Thyroid gland (tissue), 4 donors: ENCODE measurements around the gene PSEN2. TPM values are rescaled to one million over a fixed set of nuclear protein-coding genes. Genes with fewer than 3 reads are reported as not detected.

Source experiments
- DNase-seq, 2 donors: peaks; one replicate each; pipeline ENCODE4 v3.0.0-alpha.2; 2019
- H3K27ac ChIP-seq, 3 donors: fragments of 200-600 bp; sonication (generic); 1 replicate in 2 of 3; 2 replicates in 1 of 3; pipeline ENCODE4 v1.5.1; 2016 to 2019; ENCODE audit warnings: mild to moderate bottlenecking in 1 of 3, moderate library complexity in 1 of 3
- H3K27me3 ChIP-seq: fragments of 200-600 bp; sonication (generic); one replicate; pipeline ENCODE4 v1.5.1; 2019
- H3K36me3 ChIP-seq, 2 donors: fragments of 200-600 bp; sonication (generic); one replicate each; pipeline ENCODE4 v1.5.1; 2016 to 2019
- H3K4me1 ChIP-seq, 2 donors: fragments of 200-600 bp; sonication (generic); one replicate each; pipeline ENCODE4 v1.5.1; 2017 to 2019
- H3K4me3 ChIP-seq, 3 donors: fragments of 200-600 bp; sonication (generic); replicated peaks in 1 of 3; 1 replicate in 2 of 3; 2 replicates in 1 of 3; pipeline ENCODE4 v1.5.1; 2016; ENCODE audit warnings: mild to moderate bottlenecking in 1 of 3
- H3K9me3 ChIP-seq: fragments of 200-600 bp; sonication (generic); one replicate; pipeline ENCODE4 v1.5.1; 2017
- CTCF ChIP-seq, 6 experiments: fragments of 200-600 bp in 3 of 6; fragments of 450-650 bp in 3 of 6; sonication (generic) in 3 of 6; IDR thresholded peaks; one replicate each; pipeline ENCODE4 v1.5.1; 2016 to 2019; ENCODE audit warnings: antibody characterized with exemption in 6 of 6, mild to moderate bottlenecking in 2 of 6, inconsistent platforms in 1 of 6, moderate library complexity in 1 of 6
- POLR2A ChIP-seq, 2 donors: fragments of 450-650 bp; IDR thresholded peaks; one replicate each; pipeline ENCODE4 v1.6.1; 2017; ENCODE audit warnings: antibody characterized with exemption in 2 of 2, mild to moderate bottlenecking in 2 of 2, moderate library complexity in 1 of 2
- WGBS, 2 donors: methylation state at CpG; one replicate each; pipeline ENCODE4 v1.1.5; 2017; 5-methylcytosine and 5-hydroxymethylcytosine counted together
- intact Hi-C: fragments of 100-400 bp; cut with DNase I; formaldehyde crosslinking; loops from one replicate; pipeline ENCODE4 v1.15.1; 2023
- total RNA-seq, 4 donors: library from RNA; depleted of rRNA; stranded (reverse); fragments of >200 nt; gene quantifications; one replicate each; pipeline ENCODE4 v1.2.3, GENCODE V29; 2016

The PSEN2 gene
- total RNA-seq, 4 donors from 2014 or later, result 22.0 to 31.0 (median 24.6) TPM

GRCh38 chr1:226825037-226825745 lies 45.2 kb upstream of the PSEN2 start:
- WGBS, 2 donors, result 79 to 81% methylated on average over 9 of the region's 9 CpGs
- Histone ChIP-seq H3K9me3 (no peaks in the 10 kb centered on the region), H3K36me3 (no peaks in the 10 kb centered on the region), H3K27me3 (no peaks in the 10 kb centered on the region), H3K4me1 (peaks cover 0 to 24% of the 10 kb centered on the region in 2 donors), H3K27ac (no peak overlapping the region), H3K4me3 (no peak overlapping the region)
- intact Hi-C loops, result no loop called here
- no peak for DNase-seq
- TF ChIP-seq CTCF (IDR thresholded peaks at IDR 0.05) (no peak), POLR2A (IDR thresholded peaks at IDR 0.05) (no peak)

- Histone ChIP-seq H3K4me3 (no peak overlapping the region), H3K9me3 (no peaks in the 10 kb centered on the region), H3K36me3 (no peaks in the 10 kb centered on the region), H3K27ac (no peak overlapping the region), H3K4me1 (peaks cover 0 to 23% of the 10 kb centered on the region in 2 donors), H3K27me3 (no peaks in the 10 kb centered on the region)
- 94 to 97% methylated on average over 3 of the region's 3 CpGs for WGBS, 2 donors
- no peak for DNase-seq
- no peak for TF ChIP-seq POLR2A (IDR thresholded peaks at IDR 0.05)
- TF ChIP-seq CTCF (IDR thresholded peaks at IDR 0.05), result no peak
- intact Hi-C loops, result loop anchor here (2.0 kb wide), 1 partner anchor 191 kb away; no protein-coding TSS in a partner anchor
These were observed 44.7 kb upstream of the PSEN2 start for GRCh38 chr1:226825746-226826100.

GRCh38 chr1:226826479-226827261 lies 43.7 kb upstream of the PSEN2 start:
- H3K4me1 ChIP-seq, result peaks cover 0 to 14% of the 10 kb centered on the region in 2 donors
- WGBS, 2 donors, result 93 to 98% methylated on average over 19 of the region's 19 CpGs
- intact Hi-C loops, result loop anchor here (2.0 kb wide), 1 partner anchor 192 kb away; no protein-coding TSS in a partner anchor
- no peak for TF ChIP-seq CTCF (IDR thresholded peaks at IDR 0.05)
- TF ChIP-seq POLR2A (IDR thresholded peaks at IDR 0.05), result no peak
- no peaks in the 10 kb centered on the region for H3K27me3 ChIP-seq
- no peak overlapping the region for H3K4me3 ChIP-seq
- no peaks in the 10 kb centered on the region for H3K36me3 ChIP-seq
- no peak overlapping the region for H3K27ac ChIP-seq
- DNase-seq, result no peak
- H3K9me3 ChIP-seq, result no peaks in the 10 kb centered on the region

GRCh38 chr1:226827458-226827857 lies 43.0 kb upstream of the PSEN2 start:
- H3K9me3 ChIP-seq, result no peaks in the 10 kb centered on the region
- peak; percentile 18 to 28 for DNase-seq
- TF ChIP-seq POLR2A (IDR thresholded peaks at IDR 0.05) (no peak), CTCF (IDR thresholded peaks at IDR 0.05) (no peak)
- H3K4me3 ChIP-seq, result no peak overlapping the region
- 64 to 68% methylated on average over 11 of the region's 11 CpGs for WGBS, 2 donors
- H3K36me3 ChIP-seq, result no peaks in the 10 kb centered on the region
- H3K27ac ChIP-seq, result peak overlapping the region in 2 of 3 donors; percentile 34 to 65
- H3K4me1 ChIP-seq, result peaks cover 0 to 12% of the 10 kb centered on the region in 2 donors
- intact Hi-C loops, result loop anchor here (2.0 kb wide), 1 partner anchor 193 kb away; no protein-coding TSS in a partner anchor
- H3K27me3 ChIP-seq, result no peaks in the 10 kb centered on the region
